Activated CD8-positive, alpha-beta memory T cell treated with anti-CD3 and anti-CD28 coated beads for 48 hours (primary cell): ENCODE results near the gene PTGES3.
"Not testable (repeated sequence)": the region's sequence is repeated elsewhere in the genome, so short reads cannot be mapped to it uniquely, and the experiment has no call there.

Experiments
- DNase-seq, 3 experiments: peaks; one replicate each; pipeline ENCODE4 v3.0.0-alpha.2; 2020; ENCODE audit warnings: low read depth in 2 of 3, low spot score in 2 of 3

The PTGES3 gene

DNA sequence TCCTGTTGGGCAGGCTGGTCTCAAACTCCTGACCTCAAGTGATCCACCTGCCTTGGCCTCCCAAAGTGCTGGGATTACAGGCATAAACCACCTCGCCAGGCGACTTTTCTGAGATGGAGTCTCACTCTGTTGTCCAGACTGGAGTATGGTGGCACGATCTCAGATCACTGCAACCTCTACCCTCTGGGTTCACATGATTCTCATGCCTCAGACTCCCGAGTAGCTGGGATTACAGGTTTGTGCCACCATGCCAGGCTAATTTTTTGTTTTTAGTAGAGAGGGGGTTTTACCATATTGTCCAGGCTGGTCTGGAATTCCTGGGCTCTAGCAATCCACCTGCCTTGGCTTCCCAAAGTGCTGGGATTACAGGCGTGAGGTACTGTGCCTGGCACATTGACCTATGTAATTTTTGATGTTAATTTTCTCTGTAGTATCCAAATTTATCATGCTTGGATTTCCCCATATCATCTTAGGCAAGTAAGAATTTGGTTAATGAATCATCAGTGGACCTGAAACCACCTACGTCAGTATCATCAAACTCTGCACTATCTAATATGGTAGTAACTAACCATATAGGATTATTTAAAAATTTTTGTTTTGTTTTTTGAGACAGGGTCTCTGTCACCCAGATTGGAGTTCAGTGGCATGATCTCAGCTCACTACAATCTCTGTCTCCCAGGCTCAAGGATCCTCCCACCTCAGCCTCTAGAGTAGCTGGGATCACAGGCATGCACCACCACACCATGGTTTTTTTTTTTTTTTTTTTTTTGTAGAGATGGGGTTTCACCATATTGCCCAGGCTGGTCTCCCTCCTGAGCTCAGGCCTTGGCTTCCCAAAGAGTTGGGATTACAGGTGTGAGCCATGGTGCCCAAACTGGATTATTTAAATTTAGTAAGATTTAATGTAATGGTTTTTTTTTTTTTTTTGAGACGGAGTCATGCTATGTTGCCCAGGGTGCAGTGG lies 30.4 kb downstream of the PTGES3 start:
- DNase-seq: no peak

GRCh38 chr12:56653781-56654180 lies 34.3 kb downstream of the PTGES3 start:
- DNase-seq: not testable (repeated sequence)

GRCh38 chr12:56648023-56648422 lies 40.1 kb downstream of the PTGES3 start:
- not testable (repeated sequence) for DNase-seq

DNA sequence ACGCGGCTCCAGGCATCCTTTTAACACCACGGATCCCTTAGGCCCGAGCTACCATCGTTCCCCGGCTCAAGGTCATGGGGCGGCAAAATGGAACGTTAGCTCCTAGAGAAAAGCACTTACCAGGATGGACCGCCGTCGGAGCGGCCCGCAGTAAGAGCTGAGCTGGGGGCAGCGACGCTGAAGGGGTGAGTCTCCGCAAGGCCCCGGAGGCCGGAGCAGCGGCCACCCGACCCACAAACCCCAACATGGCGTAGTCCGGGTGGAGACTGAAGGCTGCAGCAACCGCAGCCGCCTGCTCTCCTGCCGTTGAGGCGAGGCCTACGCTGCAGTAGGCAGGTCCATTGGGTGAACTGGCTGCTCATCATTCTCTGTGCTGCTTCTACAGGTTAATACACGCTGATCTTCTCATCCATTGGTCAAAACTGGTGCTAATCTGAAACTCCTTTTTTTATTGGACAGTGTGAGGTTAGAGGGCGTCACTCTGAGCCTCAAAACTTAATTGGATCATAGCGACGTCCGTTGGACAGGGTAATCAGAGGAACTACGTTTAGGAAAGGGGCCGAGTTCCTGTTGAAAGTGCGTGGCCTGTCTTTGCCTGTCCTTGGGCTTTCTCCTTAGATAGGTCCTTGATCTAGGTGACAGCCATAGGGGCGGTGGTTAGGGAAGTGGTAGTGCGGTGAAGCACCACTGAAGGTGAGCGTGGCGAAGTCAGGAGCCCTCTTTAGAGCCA lies 42.2 kb downstream of the PTGES3 start, which contains the start of gene ATP5F1B:
Gene ATP5F1B (minus strand): TSS at position 268 of the 730 bp plus-strand sequence. CDS start 21 bp downstream, at position 247.
- DNase-seq: peak; percentile 60 to 78 (median 61)

- DNase-seq: no peak
Observed at GRCh38 chr12:56645201-56645716, 42.8 kb downstream of the PTGES3 start.

DNA sequence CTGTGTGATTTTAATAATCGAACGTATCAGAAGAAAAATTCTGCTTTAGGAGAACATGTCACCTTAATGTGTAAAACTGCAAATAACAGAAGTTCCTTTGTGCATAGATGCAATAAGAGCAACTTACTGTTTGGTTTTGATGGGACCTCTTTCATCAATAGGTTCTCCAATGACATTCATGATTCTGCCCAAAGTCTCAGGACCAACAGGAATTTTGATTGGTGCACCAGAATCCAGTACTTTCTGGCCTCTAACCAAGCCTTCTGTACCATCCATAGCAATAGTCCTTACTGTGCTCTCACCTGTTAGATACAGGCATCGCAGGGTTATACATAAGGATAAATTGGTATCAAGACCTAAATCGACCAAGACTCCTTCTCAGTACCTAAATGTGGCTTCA lies 43.4 kb downstream of the PTGES3 start:
- no peak for DNase-seq

DNA sequence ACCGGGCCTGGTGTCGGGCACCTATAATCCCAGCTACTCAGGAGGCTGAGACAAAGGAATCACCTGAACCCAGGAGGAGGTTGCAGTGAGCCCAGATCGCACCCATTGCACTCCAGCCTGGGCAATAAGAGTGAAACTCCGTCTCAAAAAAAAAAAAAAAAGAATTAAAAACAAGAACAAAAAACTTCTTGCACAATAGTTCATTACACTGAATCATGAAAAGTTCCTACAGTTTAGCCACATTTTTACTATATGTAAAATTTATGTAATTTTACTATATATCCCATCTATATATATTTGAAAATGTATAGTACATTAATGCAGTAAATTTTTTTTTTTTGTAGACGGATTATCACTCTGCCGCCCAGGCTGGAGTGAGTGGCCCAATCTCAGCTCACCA lies 46.9 kb downstream of the PTGES3 start:
- DNase-seq: no peak

DNA sequence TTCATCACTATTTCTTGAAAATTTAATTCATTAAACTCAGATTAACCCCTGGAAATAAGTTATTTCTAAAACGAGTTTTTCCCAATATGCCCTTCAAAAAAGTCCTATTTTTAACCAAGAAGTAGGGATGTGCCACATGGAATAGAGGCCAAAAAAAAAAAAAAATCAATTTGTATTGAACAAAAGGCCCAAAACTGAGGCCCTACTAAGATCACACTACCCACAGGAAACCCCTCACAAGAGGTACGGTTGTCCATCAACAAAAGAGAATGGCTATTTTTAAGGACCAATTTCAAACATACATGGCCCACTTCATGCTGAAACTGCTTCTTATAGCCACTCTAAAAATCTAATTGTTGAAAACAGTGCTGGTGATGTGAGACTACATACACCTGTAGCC lies 50.5 kb downstream of the PTGES3 start:
- DNase-seq: no peak

- DNase-seq: peak; percentile 83 to 93 (median 87)
Observed at GRCh38 chr12:56636675-56637540, 51.2 kb downstream of the PTGES3 start.

GRCh38 chr12:56635806-56636674 lies 52.0 kb downstream of the PTGES3 start:
- DNase-seq: peak; percentile 62 to 76 (median 71)

DNA sequence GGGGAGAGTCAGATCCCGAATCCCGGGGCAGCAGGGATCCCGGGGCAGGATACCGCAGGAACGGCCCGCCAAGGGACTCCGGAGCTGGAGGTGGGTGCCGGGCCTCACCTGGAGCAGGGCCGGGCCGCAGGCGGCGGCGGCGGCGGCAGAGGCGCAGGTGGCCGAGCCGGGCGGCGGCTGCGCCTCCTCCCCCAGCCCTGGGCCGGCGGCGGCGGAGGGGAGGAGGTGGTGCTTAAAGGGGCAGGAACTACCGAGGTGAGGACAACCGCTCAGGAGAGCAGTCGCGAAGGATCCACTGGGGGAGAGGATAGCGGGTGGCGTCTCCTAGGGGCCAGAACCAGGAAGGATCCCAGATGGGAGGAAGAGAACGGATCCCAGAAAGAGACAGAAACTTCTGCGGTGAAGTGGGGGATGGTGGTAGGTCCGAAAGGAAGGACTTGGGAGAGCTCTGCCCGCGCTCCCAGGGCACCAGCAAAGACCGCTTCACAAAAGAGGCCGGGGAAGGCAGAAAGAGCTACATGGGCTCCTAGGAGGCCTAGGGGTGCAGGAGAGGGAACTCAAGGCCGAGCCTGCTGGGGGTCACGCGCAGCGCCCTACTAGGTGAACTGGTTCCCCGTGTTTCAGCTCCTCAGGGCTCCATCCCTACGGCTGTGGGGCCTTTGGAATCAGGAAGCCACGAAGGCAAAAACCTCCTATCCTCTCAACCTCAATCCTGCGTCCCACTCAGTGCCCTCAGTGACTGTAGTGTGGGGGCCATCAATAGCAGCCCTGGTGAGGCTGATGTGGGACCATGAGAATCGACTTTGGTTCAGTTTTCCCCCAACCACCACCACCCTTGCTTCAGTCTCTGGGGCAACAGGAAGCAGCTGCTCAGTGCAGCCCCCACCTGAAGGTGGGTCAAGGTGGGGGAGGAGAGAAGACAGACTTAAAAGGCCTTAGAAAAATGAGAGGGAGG lies 53.0 kb downstream of the PTGES3 start:
- peak; percentile 43 to 52 (median 44) for DNase-seq

DNA sequence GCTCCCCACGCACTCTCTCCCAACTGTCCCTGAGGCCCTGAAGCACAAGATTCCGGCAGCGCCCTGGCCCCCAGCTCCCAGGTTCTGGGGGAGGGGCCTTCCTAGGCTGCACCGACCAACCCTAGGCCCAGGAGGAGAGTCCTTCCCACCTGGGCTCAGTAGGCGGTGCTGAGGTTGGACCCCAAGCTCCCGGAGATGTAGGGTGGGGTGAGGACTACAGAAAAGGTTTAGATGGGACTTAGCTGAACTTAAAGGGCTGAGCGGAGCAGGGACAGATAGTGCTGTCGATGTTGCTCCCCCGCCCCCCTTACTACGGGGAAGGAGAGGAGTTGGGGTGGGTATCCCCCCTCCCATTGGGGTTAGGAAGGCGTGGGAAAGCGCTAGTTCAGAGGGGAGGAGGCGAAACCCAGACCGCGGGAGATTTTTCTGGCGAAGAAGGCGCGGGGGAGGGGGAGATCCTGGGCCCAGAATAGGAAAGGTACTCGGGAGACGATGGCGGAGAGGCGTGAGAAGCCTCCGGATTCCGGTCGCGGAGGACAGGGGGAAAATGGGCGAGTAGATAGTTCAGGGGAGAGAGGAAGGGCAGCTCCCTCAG lies 53.7 kb downstream of the PTGES3 start:
- no peak for DNase-seq

GRCh38 chr12:56633468-56634241 lies 54.4 kb downstream of the PTGES3 start:
- DNase-seq: no peak

GRCh38 chr12:56632701-56633467 lies 55.2 kb downstream of the PTGES3 start:
- no peak for DNase-seq

GRCh38 chr12:56631790-56632700 lies 56.0 kb downstream of the PTGES3 start:
- peak in 2 of 3 experiments; percentile 32 to 37 for DNase-seq
